HG03571 (cell line): ENCODE results near the gene SCARF1.

Source experiments
- ATAC-seq: cut with Tn5 transposase; IDR thresholded peaks from one replicate; pipeline ENCODE4 v1.9.1; 2021; ENCODE audit not compliant: unreplicated experiment

The SCARF1 gene

GRCh38 chr17:1629504-1630310 is 15.8 kb downstream of the SCARF1 start:
- no peak for ATAC-seq

- peak; percentile 47 for ATAC-seq
Measured at GRCh38 chr17:1628856-1629503, 16.6 kb downstream of the SCARF1 start.

- ATAC-seq, result peak; percentile 39
Measured at GRCh38 chr17:1627982-1628855, 17.3 kb downstream of the SCARF1 start, which contains the start of gene SLC43A2. Gene SLC43A2 (minus strand): TSS chr17:1628834. CDS start chr17:1627874, 960 bp downstream.

GRCh38 chr17:1627182-1627981 is 18.1 kb downstream of the SCARF1 start:
- no peak for ATAC-seq

GRCh38 chr17:1626333-1626732 is 19.2 kb downstream of the SCARF1 start:
- ATAC-seq, result no peak

- ATAC-seq, result no peak
Measured at GRCh38 chr17:1625581-1625980, 20.0 kb downstream of the SCARF1 start.

- ATAC-seq, result no peak
Measured at GRCh38 chr17:1625053-1625452, 20.5 kb downstream of the SCARF1 start.

GRCh38 chr17:1624650-1625049 is 20.9 kb downstream of the SCARF1 start:
- no peak for ATAC-seq

- ATAC-seq, result no peak
Measured at GRCh38 chr17:1623057-1623630, 22.4 kb downstream of the SCARF1 start.

- ATAC-seq, result no peak
Measured at GRCh38 chr17:1621273-1621954, 24.1 kb downstream of the SCARF1 start.

GRCh38 chr17:1620486-1620885 is 25.0 kb downstream of the SCARF1 start:
- no peak for ATAC-seq

- no peak for ATAC-seq
Measured at GRCh38 chr17:1617620-1618174, 27.8 kb downstream of the SCARF1 start.

- ATAC-seq, result no peak
Measured at GRCh38 chr17:1616101-1616500, 29.4 kb downstream of the SCARF1 start.

GRCh38 chr17:1612400-1612799 is 33.1 kb downstream of the SCARF1 start:
- ATAC-seq, result no peak

- ATAC-seq, result no peak
Measured at GRCh38 chr17:1611715-1612114, 33.8 kb downstream of the SCARF1 start.

GRCh38 chr17:1608676-1609075 is 36.9 kb downstream of the SCARF1 start:
- no peak for ATAC-seq

- ATAC-seq, result no peak
Measured at GRCh38 chr17:1607971-1608320, 37.6 kb downstream of the SCARF1 start.

GRCh38 chr17:1606352-1606985 is 39.1 kb downstream of the SCARF1 start:
- ATAC-seq, result peak; percentile 42
